Stimulated activated CD8-positive, alpha-beta memory T cell treated with anti-CD3 and anti-CD28 coated beads, Interleukin-7, amount 100 ng/mL, for 4 hours (primary cell): ENCODE data around the gene GTSE1.
"Not testable (repeated sequence)": the region's sequence is repeated elsewhere in the genome, so short reads cannot be mapped to it uniquely, and the experiment has no call there.

ENCODE experiments used
- DNase-seq, 2 donors: peaks; one replicate each; pipeline ENCODE4 v3.0.0-alpha.2; 2020; ENCODE audit warnings: low read depth in 2 of 2

GTSE1 gene

DNA sequence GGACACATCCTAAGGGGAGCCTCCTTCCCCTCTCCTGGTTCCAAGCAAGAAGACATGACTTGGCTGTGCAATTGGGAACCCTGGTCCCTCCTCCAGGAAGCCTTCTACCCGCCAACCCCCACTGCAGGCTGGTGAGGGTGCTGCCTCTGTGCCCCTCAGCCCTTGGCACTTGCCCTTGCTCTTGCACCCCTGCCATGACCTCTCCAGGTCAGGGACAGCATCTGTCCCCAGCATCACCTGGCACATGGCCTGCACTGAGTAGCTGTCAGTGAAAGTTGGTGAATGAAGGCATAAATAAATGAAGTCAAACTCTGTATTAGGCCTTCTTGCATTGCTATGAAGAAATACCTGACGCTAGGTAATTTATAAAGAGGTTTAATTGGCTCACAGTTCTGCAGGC lies 1.9 kb upstream of the GTSE1 start:
- DNase-seq, result no peak

DNA sequence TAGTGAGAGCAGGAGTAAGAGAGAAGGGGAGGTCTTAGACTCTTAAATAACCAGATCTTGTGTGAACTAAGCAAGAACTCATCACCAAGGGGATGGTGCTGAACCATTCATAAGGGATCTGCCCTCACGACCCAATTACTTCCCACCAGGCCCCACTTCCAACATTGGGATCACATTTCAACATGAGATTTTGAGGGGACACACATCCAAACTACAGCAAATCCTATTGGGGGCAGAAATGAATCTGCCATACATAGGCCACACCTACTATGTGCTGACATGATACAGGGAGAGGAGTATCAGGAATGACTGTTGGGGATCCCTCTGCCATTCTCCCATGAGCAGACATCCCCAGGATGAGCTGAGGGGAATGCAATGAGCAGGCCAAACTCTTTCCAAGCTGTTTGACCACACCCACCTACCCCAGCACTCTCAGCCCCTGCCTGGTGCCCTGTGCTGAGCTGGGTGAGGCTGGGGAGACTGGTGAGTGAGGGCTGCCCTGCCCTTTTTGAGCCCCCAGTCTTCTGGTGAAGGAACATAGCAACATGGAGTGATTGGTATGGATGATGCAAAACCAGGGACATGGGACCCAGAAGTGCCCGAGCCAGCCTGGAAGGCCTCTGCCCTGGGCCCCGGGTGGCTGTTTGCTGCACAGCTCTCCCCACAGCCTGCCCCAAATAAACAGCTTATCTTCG lies 1.2 kb upstream of the GTSE1 start:
- no peak for DNase-seq

DNA sequence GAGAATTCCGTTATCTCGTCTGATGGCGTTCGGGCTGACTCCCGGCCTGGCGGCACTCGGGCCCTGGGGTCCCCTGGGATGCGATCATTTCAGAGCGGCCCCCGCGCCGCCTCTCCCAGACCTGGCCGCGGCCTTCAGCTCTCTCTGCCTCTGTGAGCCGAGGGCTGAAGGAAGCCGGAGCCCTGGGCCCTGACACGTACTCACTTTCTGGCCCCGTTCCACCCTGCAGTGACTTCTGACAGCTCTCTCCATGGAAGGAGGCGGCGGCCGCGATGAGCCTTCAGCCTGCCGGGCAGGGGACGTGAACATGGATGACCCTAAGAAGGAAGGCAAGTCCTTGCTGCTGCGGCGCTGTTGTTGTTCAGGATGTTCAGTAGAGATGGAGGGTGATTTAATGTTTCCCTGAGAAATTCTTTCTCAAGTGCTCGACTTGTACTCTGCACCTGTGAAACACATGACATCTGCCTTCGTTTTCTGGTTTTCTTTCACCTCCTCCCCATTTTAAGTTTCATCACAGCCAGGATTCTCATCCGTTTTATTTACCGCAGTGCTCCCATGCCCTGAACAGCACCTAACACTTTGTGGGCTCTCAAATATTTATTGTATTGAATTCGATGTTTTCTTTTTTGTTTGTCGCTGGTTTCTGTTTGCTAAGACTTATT lies 612 bp downstream of the GTSE1 start:
- no peak for DNase-seq

DNA sequence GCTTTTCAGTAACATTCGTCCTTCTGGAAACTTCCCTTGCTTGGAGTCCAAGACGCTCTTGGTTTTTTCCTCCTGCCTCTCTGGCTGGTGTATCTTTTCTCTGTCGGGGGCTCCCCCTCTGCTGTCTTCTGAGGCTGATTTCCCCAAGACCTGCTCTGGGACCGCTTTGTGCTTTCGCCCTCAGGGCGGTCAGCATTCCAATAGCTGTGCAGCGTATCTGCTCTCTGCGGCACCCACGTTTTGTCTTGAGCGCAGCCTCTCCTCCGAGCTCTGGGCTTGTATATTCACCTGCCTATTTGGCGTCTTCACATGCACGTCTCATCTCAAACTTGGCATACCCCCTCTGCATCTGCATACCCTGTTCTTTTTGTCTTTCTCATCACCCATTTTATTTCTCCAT lies 2.4 kb downstream of the GTSE1 start:
- no peak for DNase-seq

DNA sequence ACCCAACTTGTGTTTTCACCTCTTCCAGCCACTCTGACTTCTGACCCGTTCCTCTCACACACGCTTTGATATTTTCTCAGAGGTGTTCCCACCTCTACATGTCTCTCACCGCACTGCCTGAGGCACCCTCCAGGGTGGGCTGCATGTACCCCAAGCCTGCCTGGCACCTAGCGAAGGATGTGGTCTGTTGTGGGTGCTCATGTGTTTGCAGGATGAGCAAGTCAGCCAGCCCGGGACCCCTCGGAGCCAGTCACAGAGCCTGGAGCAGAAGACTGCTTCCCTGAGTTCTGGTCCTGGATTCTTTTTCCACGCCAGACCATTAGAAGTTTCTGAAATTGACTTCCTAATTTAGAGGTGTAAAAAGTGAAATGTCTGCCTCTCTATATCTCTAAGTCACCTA lies 3.8 kb downstream of the GTSE1 start:
- no peak for DNase-seq

DNA sequence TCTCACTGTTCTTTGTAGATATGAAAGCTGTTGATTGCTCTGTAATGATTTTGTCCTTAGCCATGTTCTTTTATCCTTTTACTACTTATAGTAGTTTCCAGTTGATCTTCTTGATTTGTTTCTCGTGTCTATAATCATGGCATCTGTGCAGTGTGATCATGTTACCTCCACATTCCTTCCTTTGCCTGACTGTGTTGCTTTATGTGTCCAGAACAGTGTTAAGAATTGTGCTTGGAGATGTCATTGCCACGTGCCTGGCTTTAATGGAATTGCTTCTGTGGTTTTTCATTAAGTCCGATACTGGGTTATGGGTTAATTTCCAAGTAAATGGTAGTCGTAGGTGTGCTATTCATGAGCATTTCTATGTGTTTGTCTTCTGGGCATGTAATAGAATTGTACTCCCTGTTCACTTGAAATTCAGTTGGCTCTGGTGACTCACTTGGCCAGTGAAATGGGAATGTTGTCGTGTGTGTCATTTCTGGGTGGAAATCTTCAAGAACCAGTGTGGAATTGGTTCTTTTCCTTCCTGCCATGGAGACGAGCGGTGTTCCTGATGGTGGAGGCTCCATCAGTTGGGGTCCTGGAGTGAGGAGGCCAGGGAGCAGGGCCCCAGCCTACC lies 6.8 kb downstream of the GTSE1 start:
- no peak for DNase-seq

DNA sequence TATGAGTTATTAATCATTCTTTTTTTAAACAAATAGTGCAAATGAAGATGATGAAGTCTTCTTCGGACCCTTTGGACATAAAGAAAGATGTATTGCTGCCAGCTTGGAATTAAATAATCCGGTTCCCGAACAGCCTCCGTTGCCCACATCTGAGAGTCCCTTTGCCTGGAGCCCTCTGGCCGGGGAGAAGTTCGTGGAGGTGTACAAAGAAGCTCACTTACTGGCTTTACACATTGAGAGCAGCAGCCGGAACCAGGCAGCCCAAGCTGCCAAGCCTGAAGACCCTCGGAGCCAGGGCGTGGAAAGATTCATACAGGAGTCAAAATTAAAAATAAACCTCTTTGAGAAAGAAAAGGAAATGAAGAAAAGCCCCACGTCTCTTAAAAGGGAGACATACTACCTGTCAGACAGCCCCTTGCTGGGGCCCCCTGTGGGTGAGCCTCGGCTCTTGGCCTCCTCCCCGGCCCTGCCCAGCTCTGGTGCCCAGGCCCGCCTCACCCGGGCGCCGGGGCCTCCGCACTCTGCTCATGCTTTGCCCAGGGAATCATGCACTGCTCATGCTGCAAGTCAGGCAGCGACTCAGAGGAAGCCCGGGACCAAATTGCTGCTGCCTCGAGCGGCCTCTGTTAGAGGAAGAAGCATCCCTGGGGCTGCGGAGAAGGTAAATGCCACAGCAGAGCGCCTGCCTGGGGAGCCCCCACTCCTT lies 11.8 kb downstream of the GTSE1 start:
- no peak for DNase-seq

DNA sequence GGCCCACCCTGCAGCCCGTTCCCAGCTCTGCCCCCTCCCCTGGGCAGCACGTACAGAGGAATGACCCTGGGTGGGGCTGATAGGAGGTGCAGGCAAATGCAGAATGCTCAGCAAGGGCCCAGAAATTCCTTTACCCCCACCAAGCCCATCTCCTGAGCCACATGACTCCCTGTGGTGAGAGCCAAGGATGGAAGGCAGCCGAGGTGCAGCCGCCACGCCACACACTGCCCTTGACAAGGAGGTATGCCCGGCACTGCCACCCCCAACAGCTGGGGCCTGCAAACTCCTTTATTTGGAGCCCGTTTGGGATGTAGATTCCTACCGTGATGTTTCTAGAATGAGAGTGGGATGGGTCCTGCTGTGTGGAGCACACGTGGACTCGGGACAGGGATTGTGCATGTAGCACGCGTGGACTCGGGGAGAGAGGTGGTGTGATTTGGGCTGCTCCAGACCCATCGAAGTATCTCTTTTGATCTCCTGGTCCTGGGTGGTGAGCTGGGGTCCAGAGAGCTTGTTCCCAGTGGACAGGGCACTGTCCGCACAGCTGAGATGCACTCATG lies 12.9 kb downstream of the GTSE1 start:
- DNase-seq, result no peak

DNA sequence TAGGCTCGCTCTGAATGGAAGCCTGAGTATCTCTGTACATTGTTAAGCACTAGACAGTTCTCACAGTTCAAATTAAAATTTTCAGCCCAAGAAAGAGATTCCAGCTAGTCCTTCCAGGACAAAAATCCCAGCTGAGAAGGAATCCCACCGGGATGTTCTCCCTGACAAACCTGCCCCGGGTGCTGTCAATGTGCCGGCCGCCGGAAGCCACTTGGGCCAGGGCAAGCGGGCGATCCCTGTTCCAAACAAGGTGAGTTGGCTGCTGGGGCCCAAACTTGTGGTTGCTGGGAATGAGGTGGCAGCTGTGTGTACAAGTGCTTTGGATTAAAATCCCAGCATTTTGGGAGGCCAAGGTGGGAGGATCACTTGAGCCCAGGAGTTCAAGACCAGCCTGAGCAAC lies 15.4 kb downstream of the GTSE1 start:
- no peak for DNase-seq

DNA sequence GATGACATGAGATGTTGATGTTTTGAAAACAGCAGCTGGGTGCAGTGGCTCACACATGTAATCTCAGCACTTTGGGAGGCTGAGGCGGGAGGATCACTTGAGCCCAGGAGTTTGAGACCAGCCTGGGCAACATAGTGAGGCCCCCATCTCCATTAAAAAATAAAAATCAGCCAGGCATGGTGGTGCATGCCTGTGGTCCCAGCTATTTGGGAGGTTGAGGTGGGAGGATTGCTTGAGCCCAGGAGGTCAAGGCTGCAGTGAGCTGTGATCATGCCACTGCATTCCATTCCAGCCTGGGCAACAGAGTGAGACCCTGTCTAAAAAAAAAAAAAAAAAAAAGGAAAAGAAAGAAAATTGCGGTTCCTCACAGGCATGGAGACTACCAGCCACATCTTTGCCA lies 16.2 kb downstream of the GTSE1 start:
- DNase-seq, result not testable (repeated sequence)

DNA sequence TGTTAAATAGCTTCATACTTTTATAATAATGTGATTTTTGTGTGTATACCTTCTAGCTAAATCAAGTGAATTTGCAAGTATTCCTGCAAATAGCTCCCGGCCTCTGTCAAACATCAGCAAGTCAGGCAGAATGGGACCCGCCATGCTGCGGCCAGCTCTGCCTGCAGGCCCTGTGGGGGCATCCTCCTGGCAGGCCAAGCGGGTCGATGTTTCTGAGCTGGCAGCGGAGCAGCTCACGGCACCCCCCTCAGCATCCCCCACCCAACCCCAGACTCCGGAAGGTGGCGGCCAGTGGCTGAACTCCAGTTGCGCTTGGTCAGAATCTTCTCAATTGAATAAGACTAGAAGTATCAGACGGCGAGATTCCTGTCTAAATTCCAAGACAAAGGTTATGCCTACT lies 19.3 kb downstream of the GTSE1 start:
- no peak for DNase-seq

DNA sequence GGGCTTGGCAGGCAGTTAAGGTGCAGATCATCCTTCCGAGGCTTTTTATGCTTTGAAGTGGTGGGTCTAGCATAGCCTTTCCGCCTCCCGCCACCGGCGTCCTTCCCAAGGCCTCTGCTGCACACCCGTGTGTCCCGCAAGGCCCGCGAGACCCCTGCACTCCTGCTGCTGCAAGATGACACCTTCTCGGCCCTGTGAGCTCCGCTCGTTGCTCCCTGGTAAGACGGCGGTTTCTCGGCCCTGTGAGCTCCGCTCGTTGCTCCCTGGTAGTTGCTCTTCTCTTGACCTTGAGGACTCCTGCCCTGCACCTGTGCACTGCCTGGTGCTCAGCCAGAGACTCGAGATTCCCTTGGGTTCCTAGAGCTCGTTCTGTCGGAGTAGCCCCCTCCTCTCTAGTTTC lies 21.0 kb downstream of the GTSE1 start:
- DNase-seq, result no peak

DNA sequence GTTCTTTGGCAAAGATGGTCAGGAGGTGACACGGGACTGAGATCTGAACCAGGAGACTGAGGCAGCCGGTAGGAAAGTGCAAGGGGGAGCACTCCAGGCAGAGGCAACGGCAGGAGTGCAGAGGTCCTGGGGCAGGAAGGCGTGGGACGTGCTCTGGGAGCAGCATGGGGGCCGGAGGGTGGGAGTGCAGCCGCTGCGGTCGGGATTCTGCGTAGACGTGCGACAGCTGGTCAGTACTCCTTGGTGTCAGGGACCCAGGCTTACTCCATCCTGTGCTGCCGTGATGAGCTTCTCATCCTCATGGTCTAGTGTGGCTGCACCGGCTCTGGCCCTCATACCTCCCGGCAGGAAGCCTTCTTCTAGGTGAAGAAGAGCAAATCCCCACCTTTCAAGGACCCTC lies 21.9 kb downstream of the GTSE1 start:
- DNase-seq, result no peak

DNA sequence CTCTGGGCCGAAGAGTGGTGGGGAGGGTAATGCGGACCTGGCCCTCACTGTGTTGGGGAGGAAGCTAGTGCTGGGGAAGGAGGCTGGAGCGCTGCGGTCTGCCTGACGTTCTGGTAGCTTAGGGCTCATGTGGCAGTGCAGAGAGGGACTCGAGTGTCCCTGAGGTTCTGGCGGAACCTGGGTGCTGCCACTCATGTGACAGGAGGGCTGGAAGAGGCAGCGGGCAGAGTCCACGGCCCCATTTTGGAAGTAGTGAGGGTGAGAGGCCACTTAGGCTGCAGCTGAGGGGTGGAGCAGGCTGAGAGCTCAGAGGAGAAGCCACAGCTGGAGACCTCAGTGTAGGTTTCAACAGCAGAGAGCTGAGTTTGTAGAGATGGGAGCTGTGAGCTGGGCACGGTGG lies 22.6 kb downstream of the GTSE1 start:
- DNase-seq, result no peak

DNA sequence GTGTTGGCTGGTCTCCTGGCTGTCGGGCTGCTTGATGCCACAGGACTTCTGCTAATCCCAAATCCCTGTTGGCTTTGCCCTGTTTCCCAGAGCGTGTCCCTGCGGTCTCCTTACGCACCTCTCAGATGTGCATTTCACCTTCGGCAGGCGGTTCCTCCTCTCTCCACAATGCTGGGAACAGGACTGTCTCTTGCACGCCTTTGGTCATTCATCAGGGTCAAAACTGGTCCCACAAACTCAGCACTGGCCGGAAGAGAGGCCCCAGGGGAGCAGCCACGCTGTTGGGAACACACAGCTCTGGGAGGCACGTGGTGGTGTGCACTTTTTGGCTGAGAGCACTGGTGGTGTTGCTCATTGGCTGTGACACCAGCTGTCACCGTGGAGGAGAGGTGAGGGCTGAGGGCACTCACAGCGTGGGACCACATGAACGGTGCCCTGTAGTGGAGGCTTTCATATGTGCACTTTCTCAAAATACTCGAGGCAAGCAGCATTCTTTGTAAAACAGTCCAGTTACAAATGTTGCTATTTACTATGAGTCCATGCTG lies 23.6 kb downstream of the GTSE1 start:
- DNase-seq, result no peak

DNA sequence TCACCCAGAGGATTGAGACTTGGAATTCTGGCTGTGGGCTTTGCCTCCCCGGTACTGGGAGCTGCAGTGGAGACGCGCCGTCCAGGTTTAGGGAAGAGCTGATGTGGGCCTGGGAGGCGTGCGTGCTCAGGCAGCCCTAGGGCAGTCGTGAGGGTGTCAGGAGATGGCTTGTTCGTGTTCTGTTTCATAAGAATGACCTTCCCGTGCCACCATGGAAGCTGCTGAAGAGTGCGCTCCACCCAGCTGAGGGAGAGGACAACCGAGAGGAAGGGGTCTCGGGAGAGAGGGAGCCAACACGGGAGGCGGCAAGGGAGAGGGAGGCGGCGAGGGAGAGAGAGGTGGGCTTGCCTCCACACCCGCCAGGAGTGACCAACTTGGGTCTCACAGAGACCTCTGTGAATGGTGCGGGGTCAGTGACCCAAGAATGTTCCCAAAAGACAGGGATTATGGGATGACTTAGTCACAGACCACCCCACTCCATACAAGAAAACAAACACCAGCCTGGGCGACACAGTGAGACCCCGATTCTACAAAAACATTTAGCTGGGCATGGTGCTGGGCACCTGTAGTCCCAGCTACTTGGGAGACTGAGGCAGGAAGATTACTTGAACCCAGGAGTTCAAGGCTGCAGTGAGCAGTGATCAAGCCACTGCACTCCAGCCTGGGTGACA lies 24.2 kb downstream of the GTSE1 start:
- no peak for DNase-seq

DNA sequence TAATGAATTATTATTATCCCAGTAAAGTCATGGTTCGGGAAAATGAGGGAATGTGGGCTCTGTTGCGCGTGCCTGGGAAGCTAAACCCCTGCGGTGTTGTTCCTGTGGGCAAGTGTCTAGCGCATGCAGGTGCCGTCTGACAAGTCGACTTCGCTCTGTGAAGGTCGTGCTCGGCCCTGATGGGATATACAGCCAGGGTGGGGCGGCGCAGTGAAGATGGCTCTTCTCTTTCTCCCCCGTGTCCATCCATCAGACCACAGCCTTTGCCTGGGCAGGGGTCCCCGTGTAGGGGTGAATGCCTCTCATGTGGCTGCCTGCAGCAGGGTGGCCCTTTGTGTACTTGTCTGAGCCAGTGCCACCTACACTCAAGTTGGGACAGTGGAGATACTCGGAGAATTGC lies 26.0 kb downstream of the GTSE1 start:
- DNase-seq, result no peak

DNA sequence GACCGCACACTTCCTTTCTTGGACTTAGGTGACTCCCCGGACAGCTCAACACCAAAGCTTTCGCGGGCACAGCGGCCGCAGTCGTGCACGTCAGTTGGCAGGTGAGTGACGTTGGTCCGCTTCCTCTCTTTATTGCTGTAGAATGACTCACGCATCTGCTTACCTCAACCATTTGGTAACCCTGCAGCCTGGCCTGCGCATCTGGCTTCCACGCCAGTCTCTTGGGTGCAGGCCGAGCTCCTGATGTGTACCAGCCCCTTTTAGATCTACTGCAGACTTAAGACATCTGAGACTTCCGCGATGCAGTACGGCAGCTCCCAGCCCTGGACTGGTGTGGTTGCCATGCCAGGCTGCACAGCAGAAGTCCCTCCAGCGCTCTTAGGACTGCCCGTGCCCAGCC lies 26.5 kb downstream of the GTSE1 start:
- DNase-seq, result no peak

DNA sequence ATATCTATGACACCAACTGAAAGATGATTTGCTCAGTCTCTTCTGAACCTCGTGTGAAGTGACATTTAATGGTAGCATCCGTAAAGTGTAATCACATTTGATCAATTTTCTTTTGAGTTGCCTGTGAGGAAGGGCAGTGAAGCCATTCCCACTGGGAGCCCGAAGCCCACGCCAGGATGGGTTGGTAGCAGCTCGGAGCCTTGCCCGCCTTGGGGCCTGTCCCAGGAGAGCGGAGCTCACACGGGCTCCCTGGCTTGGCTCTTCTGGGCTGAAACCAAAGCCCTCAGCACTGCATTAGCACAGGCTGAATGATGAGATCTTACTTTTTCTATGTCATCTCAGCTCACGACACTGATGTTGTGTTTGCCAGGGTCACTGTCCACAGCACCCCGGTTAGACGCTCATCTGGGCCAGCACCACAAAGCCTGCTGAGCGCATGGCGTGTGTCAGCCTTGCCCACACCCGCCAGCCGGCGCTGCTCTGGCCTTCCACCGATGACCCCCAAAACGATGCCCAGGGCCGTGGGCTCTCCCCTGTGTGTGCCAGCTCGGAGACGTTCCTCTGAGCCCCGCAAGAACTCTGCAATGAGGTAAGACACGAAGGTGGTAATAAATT lies 29.5 kb downstream of the GTSE1 start:
- no peak for DNase-seq

DNA sequence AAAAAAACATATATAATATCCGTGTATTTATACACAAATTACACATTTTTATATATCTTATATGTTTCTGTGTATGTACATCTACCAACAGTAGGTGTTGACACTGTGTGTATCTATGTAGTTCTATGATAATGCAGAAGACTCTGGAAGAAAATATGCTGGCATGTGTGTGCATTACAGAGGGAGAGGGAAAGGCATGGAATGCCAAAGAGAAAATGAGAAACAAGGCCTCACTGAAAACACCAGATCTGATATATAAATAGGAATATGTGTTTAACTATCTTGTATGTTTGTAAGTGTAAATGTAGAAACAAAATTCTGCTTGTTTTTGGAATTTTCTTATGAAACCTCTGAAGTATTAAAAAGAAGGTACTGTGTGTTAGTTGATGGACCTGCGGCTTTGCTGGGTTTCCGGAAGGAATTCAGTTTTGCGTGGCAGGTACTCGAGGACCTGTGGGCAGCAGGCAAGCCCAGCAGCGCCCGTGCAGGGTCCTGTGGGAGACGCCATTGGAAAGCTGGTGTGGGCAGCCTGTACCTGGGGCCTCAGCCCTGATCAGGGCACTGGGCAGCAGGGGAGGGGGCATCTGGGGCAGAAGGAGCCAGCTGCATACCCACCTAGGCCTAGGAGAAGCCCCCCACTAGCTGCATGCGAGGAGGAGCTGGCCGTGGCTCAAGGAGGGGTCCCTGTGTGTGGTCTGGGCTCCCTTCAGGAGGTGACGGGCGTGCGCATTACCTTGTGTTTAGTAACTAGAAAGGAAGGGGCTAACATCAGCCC lies 31.2 kb downstream of the GTSE1 start:
- no peak for DNase-seq
